ENCODE results near the gene FHAD1. TPM values are rescaled to one million over a fixed set of nuclear protein-coding genes. Genes with fewer than 3 reads are reported as not detected.

Gene FHAD1
- total RNA-seq, 2 experiments from 2014 or later, result not detected

DNA sequence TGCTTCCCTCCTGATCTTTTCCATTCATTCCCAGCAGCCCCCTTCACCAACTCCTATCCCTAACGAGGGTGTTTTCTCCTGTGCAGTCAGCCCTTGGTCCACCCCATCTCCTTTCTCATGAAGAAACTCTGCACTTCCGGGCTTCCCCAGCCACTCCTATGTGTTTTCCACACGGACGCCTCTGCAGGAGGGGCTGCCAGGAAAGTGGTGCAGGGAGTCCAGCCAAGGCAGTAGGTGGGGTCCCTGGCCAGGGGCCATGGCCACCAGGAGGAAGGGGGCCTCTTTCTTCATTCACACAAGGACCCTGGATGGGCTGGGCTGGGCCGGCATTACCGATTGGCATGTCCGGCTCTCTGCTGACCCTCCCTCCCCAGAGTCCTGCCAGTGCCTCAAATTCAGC, 89.8 kb downstream of the FHAD1 start:
- no peak overlapping the region for H3K27ac Mint-ChIP-seq
- POLR2A ChIA-PET, result no interaction called here
- CTCF ChIA-PET, result no interaction called here
- no peak overlapping the region for H3K4me3 Mint-ChIP-seq
- peaks cover 22% of the 10 kb centered on the region for H3K27me3 Mint-ChIP-seq
- no peaks in the 10 kb centered on the region for H3K9me3 Mint-ChIP-seq
- no peak for DNase-seq
- H3K4me1 Mint-ChIP-seq, result peaks cover 12% of the 10 kb centered on the region
- H3K36me3 Mint-ChIP-seq (ENCODE audit: low read depth), result no peaks in the 10 kb centered on the region

DNA sequence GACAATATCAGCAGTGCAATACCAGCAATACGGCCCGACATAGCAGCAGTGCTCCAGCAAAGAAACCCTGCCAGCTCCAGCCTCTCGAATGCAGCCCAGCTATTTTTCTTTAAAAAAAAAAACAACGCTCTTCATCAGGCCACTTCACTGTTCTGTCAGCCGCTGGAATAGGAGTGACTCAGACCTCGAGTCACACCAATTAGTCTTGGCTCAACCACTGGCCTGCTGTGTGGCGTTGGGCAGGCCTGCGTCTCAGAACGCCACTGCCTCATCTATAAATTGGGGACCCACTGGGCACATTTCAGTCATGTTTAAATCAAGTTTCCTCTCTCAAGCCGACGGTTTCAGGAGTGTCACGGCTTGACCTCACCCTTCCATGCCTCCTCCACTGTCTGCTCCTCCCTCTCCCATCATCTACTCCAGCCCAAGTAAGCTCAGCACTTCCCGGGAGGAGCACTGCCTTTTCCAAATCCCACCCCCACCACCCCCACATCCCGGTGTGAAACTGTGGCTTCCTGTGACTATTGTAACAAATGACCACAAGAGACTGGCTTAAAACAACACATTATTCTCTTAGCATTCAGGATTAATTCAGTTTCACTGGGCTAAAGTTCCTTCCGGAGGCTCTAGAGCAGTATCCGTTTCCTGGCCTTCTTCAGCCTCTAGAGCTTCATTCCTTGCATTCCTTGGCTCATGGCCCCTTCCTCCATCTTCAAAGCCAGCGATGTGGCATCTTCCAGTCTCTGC, 90.8 kb downstream of the FHAD1 start:
- POLR2A ChIA-PET, result no interaction called here
- no peak overlapping the region for H3K27ac Mint-ChIP-seq
- CTCF ChIA-PET, result interaction anchor here (1.6 kb wide), 1 partner anchor 82 kb away, joined by 3 read pairs; no protein-coding TSS in a partner anchor
- no peak overlapping the region for H3K4me3 Mint-ChIP-seq
- H3K4me1 Mint-ChIP-seq, result peaks cover 18% of the 10 kb centered on the region
- no peaks in the 10 kb centered on the region for H3K9me3 Mint-ChIP-seq
- no peaks in the 10 kb centered on the region for H3K36me3 Mint-ChIP-seq (ENCODE audit: low read depth)
- peaks cover 22% of the 10 kb centered on the region for H3K27me3 Mint-ChIP-seq
- no peak for DNase-seq

DNA sequence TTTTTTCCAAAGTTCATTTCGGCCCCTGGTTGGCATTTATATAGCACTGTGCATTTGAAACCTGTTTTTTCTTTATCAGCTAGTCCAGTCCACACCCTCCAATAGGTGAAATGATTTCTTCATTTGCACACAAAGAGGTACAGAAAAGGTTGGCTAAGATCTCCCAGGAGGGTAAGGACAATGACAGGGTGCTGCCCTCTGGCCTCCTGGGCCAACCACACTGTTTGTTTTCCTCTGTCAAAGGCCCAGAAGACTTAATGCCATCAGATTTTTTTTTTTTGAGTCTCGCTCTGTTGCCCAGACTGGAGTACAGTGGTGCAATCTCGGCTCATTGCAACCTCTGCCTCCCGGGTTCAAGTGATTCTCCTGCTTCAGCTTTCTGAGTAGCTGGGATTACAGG, 92.5 kb downstream of the FHAD1 start:
- no peaks in the 10 kb centered on the region for H3K9me3 Mint-ChIP-seq

DNA sequence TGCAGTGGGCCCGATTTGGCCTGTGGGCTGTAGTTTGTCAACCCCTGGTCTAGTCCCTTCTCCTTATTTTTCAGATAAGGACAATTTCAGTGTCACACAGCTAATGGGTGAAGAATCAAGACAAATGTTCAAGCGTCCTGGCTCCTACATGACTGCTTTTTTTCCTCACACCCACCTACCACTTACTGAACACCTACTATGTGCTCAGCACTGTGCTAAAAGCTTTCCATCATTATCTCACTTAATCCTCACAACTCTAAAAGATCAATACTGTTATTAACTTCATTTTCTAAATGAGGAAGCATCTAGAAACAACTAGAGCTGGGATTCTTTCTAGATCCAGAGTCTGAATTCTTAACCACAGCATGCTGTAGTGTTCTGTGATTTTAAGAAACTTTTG, 94.2 kb downstream of the FHAD1 start:
- Mint-ChIP-seq H3K4me1 (peaks cover 52% of the 10 kb centered on the region), H3K27me3 (peaks cover 23% of the 10 kb centered on the region), H3K27ac (no peak overlapping the region), H3K9me3 (no peaks in the 10 kb centered on the region), H3K36me3 (ENCODE audit: low read depth) (no peaks in the 10 kb centered on the region), H3K4me3 (no peak overlapping the region)
- CTCF ChIA-PET, result interaction anchor here (1.2 to 1.7 kb wide), 2 partner anchors 73 to 89 kb away, joined by 3 read pairs; no protein-coding TSS in a partner anchor
- no peak for DNase-seq
- POLR2A ChIA-PET, result no interaction called here

More for the DNA sequence above, 92.5 kb downstream of the FHAD1 start:
- ChIA-PET POLR2A (no interaction called here), CTCF (interaction anchor here (0.9 kb wide), 1 partner anchor 17 kb away, joined by 3 read pairs; no protein-coding TSS in a partner anchor)
- no peak for DNase-seq
- H3K27ac Mint-ChIP-seq, result no peak overlapping the region
- H3K27me3 Mint-ChIP-seq, result peaks cover 30% of the 10 kb centered on the region
- no peaks in the 10 kb centered on the region for H3K36me3 Mint-ChIP-seq (ENCODE audit: low read depth)
- H3K4me1 Mint-ChIP-seq, result peaks cover 36% of the 10 kb centered on the region
- no peak overlapping the region for H3K4me3 Mint-ChIP-seq

DNA sequence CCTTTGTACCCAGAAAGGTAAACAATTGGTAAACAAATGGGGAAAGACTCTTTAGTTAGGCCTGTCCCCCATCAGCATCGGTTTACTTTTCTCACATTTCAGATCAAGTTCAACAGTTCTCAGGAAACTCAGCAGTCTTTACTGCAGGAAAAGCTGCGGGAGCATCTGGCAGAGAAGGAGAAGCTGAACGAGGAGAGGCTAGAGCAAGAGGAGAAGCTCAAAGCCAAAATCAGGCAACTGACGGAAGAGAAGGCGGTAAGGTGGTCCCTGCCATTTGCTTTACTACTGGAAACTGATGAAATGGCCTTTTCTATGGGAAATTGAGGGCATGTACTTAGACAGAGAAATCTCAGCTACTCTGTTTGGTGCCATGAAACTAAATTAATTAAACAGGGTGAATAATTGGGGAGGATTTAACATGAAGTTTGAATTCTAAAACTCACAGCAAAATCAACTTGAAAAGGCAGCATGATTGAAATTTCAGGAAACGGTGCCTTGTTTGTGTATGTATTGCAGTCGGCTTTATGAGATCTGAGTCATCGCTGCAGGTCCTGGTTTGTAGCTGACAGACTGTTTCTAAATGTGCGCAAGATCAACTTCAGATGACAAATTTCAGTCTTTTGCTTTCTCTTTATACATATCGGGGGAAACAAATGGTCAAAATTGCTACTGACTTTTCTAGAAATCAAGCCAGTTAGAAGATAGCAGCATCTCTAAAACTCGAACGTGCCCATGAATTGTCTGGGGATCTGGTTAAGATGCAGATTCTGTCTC, 94.8 kb downstream of the FHAD1 start:
- no peak for DNase-seq
- POLR2A ChIA-PET, result no interaction called here
- no peaks in the 10 kb centered on the region for H3K36me3 Mint-ChIP-seq (ENCODE audit: low read depth)
- H3K9me3 Mint-ChIP-seq, result no peaks in the 10 kb centered on the region
- no peak overlapping the region for H3K4me3 Mint-ChIP-seq
- peaks cover 58% of the 10 kb centered on the region for H3K4me1 Mint-ChIP-seq
- peaks cover 17% of the 10 kb centered on the region for H3K27me3 Mint-ChIP-seq
- CTCF ChIA-PET, result interaction anchor here (0.8 to 1.7 kb wide), 5 partner anchors 17 to 89 kb away, joined by 3 to 10 read pairs (median 3); no protein-coding TSS in a partner anchor
- H3K27ac Mint-ChIP-seq, result peak overlapping the region; percentile 67

- H3K4me3 Mint-ChIP-seq, result no peak overlapping the region
- POLR2A ChIA-PET, result no interaction called here
- CTCF ChIA-PET, result interaction anchor here (0.8 to 1.7 kb wide), 5 partner anchors 16 to 88 kb away, joined by 3 to 10 read pairs (median 3); no protein-coding TSS in a partner anchor
- no peaks in the 10 kb centered on the region for H3K9me3 Mint-ChIP-seq
- H3K4me1 Mint-ChIP-seq, result peaks cover 65% of the 10 kb centered on the region
- no peaks in the 10 kb centered on the region for H3K36me3 Mint-ChIP-seq (ENCODE audit: low read depth)
- peak overlapping the region; percentile 26 for H3K27ac Mint-ChIP-seq
- H3K27me3 Mint-ChIP-seq, result peaks cover 17% of the 10 kb centered on the region
- no peak for DNase-seq
Measured at GRCh38 chr1:15342408-15342967, 95.5 kb downstream of the FHAD1 start.

DNA sequence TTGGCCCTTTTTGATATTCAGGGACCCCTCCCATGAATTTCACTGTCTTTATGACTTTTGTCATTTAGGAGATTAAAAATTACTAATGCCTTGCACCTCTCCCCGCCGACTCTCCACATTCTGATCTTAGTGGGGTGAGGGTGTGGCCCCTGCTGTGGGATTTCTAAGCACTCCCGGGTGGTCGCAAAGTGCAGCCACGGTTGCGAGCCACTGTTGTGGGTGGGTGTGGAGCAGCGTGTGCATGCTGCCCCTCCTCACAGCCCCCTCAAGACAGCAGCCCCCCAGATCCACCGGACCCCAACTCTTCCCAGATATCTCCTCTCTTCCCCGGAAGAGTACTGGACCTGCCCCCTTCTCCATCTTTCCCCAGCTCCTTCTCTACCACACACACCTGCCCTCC, 96.1 kb downstream of the FHAD1 start:
- ChIA-PET POLR2A (no interaction called here), CTCF (interaction anchor here (0.6 to 1.3 kb wide), 3 partner anchors 11 to 82 kb away, joined by 3 to 10 read pairs (median 5); no protein-coding TSS in a partner anchor)
- H3K9me3 Mint-ChIP-seq, result no peaks in the 10 kb centered on the region
- peaks cover 71% of the 10 kb centered on the region for H3K4me1 Mint-ChIP-seq
- H3K27ac Mint-ChIP-seq, result no peak overlapping the region
- H3K27me3 Mint-ChIP-seq, result peaks cover 14% of the 10 kb centered on the region
- no peak for DNase-seq
- H3K4me3 Mint-ChIP-seq, result no peak overlapping the region
- no peaks in the 10 kb centered on the region for H3K36me3 Mint-ChIP-seq (ENCODE audit: low read depth)

DNA sequence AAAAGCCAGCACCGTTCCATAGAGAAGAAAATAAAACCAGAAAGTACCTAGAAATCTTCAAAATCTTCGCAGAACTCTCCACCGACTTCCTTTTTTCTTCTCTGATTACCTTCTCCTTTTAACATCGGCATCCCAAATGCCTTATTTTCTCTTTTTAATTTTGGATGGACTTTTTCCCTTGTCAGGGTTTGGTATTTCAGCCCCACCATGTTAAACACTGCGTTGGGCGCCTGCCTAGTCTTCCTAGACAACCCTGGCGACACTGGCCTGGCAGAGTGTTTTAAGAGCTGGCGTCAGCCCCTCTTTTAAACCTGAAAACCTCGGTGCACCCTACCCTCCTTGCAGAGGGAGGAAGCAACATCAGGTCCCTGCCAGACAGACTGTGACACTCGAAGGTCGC, 96.7 kb downstream of the FHAD1 start:
- Mint-ChIP-seq H3K4me3 (peak overlapping the region; percentile 5), H3K4me1 (peaks cover 74% of the 10 kb centered on the region), H3K9me3 (no peaks in the 10 kb centered on the region), H3K27ac (peak overlapping the region; percentile 47), H3K27me3 (peaks cover 9% of the 10 kb centered on the region), H3K36me3 (ENCODE audit: low read depth) (no peaks in the 10 kb centered on the region)
- no peak for DNase-seq
- CTCF ChIA-PET, result interaction anchor here (0.6 to 1.2 kb wide), 2 partner anchors 12 to 82 kb away, joined by 3 to 5 read pairs; no protein-coding TSS in a partner anchor
- POLR2A ChIA-PET, result no interaction called here

GRCh38 chr1:15344380-15344779, 97.4 kb downstream of the FHAD1 start:
- H3K9me3 Mint-ChIP-seq, result no peaks in the 10 kb centered on the region
- no peak for DNase-seq
- peaks cover 9% of the 10 kb centered on the region for H3K27me3 Mint-ChIP-seq
- peaks cover 74% of the 10 kb centered on the region for H3K4me1 Mint-ChIP-seq
- CTCF ChIA-PET, result interaction anchor here (1.2 kb wide), 1 partner anchor 12 kb away, joined by 3 read pairs; no protein-coding TSS in a partner anchor
- H3K4me3 Mint-ChIP-seq, result no peak overlapping the region
- no peak overlapping the region for H3K27ac Mint-ChIP-seq
- POLR2A ChIA-PET, result no interaction called here
- no peaks in the 10 kb centered on the region for H3K36me3 Mint-ChIP-seq (ENCODE audit: low read depth)

DNA sequence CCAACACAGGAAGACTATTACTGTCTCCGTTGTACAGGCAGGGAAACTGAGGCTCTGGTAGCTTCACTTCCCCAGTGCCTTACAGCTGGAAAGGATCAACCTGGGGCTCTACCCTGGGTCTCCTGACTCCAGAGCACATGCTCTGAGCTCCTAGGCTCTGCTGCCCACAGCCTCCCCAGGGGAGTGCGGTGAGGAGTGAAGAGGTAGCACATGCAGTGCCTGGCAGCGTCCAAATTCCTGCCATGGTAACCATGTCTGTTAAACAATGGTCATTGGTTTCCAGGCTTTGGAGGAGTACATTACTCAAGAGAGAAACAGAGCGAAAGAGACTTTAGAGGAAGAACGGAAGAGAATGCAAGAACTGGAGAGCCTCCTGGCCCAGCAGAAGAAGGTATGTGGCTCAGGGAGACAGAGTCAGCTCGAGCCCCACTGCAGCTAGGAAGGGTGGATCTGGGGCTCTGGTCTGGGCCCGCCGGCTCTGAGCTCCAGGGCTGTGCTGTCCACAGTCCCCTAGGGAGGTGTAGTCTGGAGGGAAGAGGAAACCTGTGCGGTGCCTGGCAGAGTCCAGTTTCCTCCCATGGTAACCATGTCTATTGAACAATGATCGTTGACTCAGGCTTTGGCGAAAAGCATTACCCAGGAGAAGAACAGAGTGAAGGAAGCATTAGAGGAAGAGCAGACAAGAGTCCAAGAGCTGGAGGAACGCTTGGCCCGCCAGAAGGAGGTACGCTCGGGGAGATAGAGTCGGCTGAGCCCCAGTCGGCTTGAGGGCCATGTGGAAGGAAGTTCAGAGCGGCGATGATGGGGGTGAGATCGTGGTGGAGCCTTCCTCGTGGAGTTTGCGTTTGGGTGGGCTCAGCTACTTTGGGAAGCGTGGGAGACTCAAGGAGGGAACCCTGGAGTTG, 98.0 kb downstream of the FHAD1 start:
- Mint-ChIP-seq H3K9me3 (no peaks in the 10 kb centered on the region), H3K4me3 (no peak overlapping the region), H3K4me1 (peaks cover 75% of the 10 kb centered on the region), H3K36me3 (ENCODE audit: low read depth) (no peaks in the 10 kb centered on the region), H3K27ac (peak overlapping the region; percentile 33), H3K27me3 (peaks cover 9% of the 10 kb centered on the region)
- CTCF ChIA-PET, result interaction anchor here (2.0 kb wide), 1 partner anchor 22 kb away, joined by 5 read pairs; no protein-coding TSS in a partner anchor
- POLR2A ChIA-PET, result no interaction called here
- no peak for DNase-seq

GRCh38 chr1:15345705-15346345, 98.8 kb downstream of the FHAD1 start:
- Mint-ChIP-seq H3K36me3 (ENCODE audit: low read depth) (no peaks in the 10 kb centered on the region), H3K4me1 (peaks cover 73% of the 10 kb centered on the region), H3K4me3 (no peak overlapping the region), H3K9me3 (no peaks in the 10 kb centered on the region), H3K27me3 (peaks cover 9% of the 10 kb centered on the region), H3K27ac (peak overlapping the region; percentile 82)
- CTCF ChIA-PET, result interaction anchor here (0.6 to 2.0 kb wide), 2 partner anchors 22 to 480 kb away, joined by 3 to 5 read pairs; no protein-coding TSS in a partner anchor
- peak; percentile 59 for DNase-seq
- POLR2A ChIA-PET, result no interaction called here

Measured in activated CD4-positive, alpha-beta T cell treated with anti-CD3 and anti-CD28 coated beads, Interleukin-2, amount 10 ng/mL, durations not matched to agents 7 days and 5 days (primary cell).